22Rv1 (cell line): Measurements from ENCODE around the gene CDKN2D.
"Not testable (repeated sequence)": the region's sequence is repeated elsewhere in the genome, so short reads cannot be mapped to it uniquely, and the experiment has no call there.

Source experiments
- H3K27ac ChIP-seq: fragments of 450-650 bp; 2 replicates; pipeline ENCODE4 v1.5.1; 2017
- ZFX ChIP-seq: fragments of 450-650 bp; IDR thresholded peaks from 2 replicates; pipeline ENCODE4 v1.6.1; 2017; ENCODE audit warnings: antibody characterized with exemption, borderline replicate concordance
- TF ChIP-seq, protein P1 (sequence below): fragments of 450-650 bp; IDR thresholded peaks from 2 replicates; pipeline ENCODE4 v1.5.1; 2017; ENCODE audit warnings: mild to moderate bottlenecking

The CDKN2D gene

DNA sequence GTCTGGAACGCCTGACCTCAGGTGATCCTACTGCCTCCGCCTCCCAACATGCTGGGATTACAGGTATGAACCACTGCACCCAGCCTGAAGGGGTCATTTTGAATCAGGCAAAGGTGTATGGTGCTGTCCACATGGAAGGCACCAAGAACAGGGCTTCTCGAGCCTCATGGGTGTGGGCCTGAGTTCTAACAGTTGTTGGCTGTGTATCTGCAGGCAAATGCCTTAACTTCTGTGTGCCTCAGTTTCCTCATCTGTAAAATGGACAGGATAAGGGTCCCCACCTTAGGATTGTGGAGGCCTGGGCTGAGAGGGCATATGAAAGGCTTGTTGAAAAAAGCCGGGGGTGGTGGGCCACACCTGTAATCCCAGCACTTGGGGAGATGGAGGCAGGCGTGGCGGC lies 9.2 kb upstream of the CDKN2D start:
- no peak overlapping the region for H3K27ac ChIP-seq
- TF ChIP-seq, protein P1, sequence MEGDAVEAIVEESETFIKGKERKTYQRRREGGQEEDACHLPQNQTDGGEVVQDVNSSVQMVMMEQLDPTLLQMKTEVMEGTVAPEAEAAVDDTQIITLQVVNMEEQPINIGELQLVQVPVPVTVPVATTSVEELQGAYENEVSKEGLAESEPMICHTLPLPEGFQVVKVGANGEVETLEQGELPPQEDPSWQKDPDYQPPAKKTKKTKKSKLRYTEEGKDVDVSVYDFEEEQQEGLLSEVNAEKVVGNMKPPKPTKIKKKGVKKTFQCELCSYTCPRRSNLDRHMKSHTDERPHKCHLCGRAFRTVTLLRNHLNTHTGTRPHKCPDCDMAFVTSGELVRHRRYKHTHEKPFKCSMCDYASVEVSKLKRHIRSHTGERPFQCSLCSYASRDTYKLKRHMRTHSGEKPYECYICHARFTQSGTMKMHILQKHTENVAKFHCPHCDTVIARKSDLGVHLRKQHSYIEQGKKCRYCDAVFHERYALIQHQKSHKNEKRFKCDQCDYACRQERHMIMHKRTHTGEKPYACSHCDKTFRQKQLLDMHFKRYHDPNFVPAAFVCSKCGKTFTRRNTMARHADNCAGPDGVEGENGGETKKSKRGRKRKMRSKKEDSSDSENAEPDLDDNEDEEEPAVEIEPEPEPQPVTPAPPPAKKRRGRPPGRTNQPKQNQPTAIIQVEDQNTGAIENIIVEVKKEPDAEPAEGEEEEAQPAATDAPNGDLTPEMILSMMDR: no peak
- no peak for TF ChIP-seq ZFX

DNA sequence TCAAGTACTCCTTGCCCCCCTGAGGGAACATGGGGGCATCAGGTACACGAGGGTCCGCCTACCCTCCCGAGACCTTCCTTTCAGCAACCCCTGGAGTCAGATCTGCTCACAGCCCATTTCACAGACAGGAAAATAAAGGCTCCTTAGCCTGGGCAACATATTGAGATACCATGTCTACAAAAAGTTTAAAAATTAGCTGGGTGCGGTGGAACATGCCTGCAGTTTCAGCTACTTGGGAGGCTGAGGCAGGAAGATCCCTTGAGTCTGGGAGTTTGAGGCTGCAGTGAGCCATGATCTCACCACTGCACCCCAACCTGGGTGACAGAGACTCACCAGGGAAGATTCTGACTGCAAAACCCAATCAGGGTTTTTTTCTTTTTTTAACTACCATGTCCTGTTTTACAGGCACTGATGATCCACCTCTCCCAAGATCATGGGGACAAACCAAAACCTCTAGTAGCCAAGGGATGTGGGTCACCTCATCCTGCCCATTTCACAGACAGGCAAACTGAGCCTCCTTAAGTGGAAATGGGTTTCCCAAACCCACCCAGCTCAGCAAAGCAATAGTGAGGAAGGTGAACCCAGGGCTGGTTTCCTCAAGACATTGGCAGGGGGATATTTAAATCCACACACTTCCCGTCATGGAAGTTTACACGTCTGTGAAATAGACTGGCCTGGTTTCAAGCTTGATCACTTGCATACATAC lies 6.4 kb upstream of the CDKN2D start:
- TF ChIP-seq ZFX: no peak
- TF ChIP-seq, protein P1: no peak
- no peak overlapping the region for H3K27ac ChIP-seq

GRCh38 chr19:10574462-10574861 lies 5.7 kb upstream of the CDKN2D start:
- TF ChIP-seq ZFX: no peak
- TF ChIP-seq, protein P1: no peak
- no peak overlapping the region for H3K27ac ChIP-seq

DNA sequence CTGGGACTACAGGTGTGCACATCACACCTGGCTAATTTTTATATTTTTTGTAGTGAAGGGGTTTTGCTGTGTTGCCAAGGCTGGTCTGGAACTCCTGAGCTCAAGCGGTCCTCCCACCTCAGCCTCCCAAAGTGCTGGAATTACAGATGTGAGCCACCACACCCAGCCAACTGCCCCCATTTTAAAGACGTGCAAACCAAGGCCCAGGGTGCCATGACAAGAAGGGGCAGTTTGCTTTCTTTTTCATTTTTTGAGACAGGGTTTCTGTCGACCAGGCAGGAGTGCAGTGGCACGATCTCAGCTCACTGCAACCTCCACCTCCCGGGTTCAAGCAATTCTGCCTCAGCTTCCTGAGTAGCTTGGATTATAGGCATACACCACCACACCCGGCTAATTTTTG lies 5.0 kb upstream of the CDKN2D start:
- H3K27ac ChIP-seq: not testable (repeated sequence)

GRCh38 chr19:10568062-10568825 lies 535 bp downstream of the CDKN2D start:
- H3K27ac ChIP-seq: peak overlapping the region; percentile 99
- TF ChIP-seq, protein P1: peak; percentile 29
- no peak for TF ChIP-seq ZFX

DNA sequence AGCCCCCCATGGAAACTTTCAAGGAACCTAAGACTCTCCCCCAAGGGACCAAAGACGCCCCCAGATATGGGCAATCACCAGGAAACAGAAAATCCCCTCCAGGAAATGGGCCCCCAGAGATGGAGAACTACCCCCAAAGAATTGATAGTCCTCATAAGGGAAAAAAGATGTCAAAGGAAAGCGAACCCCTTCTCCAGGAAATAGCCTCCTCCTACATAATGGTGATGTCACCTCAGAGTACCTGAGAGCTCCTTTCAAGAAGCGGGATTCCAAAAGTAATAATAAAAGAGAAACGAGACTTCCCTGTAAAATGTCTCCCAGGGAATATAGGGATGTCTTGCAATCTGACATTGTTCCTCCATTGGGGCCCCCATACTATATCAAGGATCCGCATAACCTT lies 1.1 kb downstream of the CDKN2D start:
- H3K27ac ChIP-seq: peak overlapping the region; percentile 99
- TF ChIP-seq, protein P1: no peak
- TF ChIP-seq ZFX: no peak

DNA sequence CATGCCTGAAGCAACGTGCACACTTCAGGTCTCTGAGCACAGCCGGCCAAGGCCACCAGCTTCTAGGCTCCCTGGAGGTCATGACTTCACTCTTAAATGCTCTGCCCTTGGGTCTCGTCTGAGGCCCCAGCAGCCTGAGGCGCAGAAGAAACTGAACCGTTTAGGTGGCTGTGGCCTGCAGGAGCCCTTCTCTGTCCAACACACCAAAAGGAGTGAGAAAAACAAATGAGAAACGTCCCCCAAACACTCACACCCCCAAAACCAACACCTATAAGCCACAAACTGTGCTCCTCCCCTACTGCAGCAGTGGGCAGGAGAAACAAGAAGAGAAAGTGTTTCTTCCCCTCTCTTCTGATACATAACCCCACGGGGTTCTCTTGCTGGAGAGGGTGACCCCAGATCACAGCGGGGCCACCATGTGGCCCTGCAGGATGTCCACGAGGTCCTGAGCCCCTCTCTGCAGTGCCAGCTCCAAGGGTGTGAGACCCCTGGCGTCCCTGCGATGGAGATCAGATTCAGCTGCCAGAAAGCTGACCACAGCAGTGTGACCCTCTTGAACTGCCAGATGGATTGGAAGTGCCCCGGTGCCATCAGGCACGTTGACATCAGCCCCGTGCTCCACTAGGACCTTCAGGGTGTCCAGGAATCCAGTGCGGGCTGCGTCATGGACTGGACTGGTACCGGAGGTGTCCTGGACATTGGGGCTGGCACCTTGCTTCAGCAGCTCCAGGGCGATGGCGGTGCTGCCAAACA lies 1.9 kb downstream of the CDKN2D start:
- peak overlapping the region; percentile 82 for H3K27ac ChIP-seq

More for the DNA sequence above, 1.9 kb downstream of the CDKN2D start:
- TF ChIP-seq, protein P1: no peak
- TF ChIP-seq ZFX: no peak
